KMS-11 (cell line): ENCODE results near the gene VPS52.

Experiments
- H2AFZ ChIP-seq: fragments of 200-600 bp; sonication (generic); 2 replicates; pipeline ENCODE4 v1.6.1; 2016; ENCODE audit warnings: antibody characterized with exemption, mixed run types, low read depth
- H3K27ac ChIP-seq: fragments of 200-600 bp; sonication (generic); 2 replicates; pipeline ENCODE4 v1.6.1; 2016; ENCODE audit warnings: mild to moderate bottlenecking, mixed run types
- H3K27me3 ChIP-seq: fragments of 200-600 bp; sonication (generic); 2 replicates; pipeline ENCODE4 v1.6.1; 2017; ENCODE audit warnings: mild to moderate bottlenecking, low read depth, mixed run types, moderate library complexity; ENCODE audit not compliant: insufficient read depth
- H3K36me3 ChIP-seq: fragments of 200-600 bp; sonication (generic); 2 replicates; pipeline ENCODE4 v1.6.1; 2017; ENCODE audit warnings: mild to moderate bottlenecking, mixed run types; ENCODE audit not compliant: insufficient read depth
- H3K4me1 ChIP-seq: fragments of 200-600 bp; sonication (generic); 2 replicates; pipeline ENCODE4 v1.6.1; 2016; ENCODE audit warnings: mild to moderate bottlenecking, low read depth, mixed run types; ENCODE audit not compliant: poor library complexity, severe bottlenecking
- H3K4me2 ChIP-seq: fragments of 200-600 bp; sonication (generic); 2 replicates; pipeline ENCODE4 v1.7.0; 2016; ENCODE audit warnings: mild to moderate bottlenecking, mixed run types
- H3K4me3 ChIP-seq: fragments of 200-600 bp; sonication (generic); IDR thresholded peaks from 2 replicates; pipeline ENCODE4 v1.6.1; 2017; ENCODE audit warnings: low read depth, low read length, mixed read lengths; ENCODE audit not compliant: insufficient read depth
- H3K79me2 ChIP-seq: fragments of 200-600 bp; sonication (generic); 2 replicates; pipeline ENCODE4 v1.6.1; 2016; ENCODE audit warnings: low read depth, mixed run types; ENCODE audit not compliant: insufficient read depth
- H3K9ac ChIP-seq: fragments of 200-600 bp; sonication (generic); 2 replicates; pipeline ENCODE4 v1.6.1; 2016; ENCODE audit warnings: mild to moderate bottlenecking, mixed run types
- H4K20me1 ChIP-seq: fragments of 200-600 bp; sonication (generic); 2 replicates; pipeline ENCODE4 v1.6.1; 2016; ENCODE audit warnings: mild to moderate bottlenecking, mixed run types; ENCODE audit not compliant: insufficient read depth
- CTCF ChIP-seq: fragments of 200-600 bp; sonication (generic); conservative IDR thresholded peaks from 2 replicates; pipeline ENCODE4 v1.6.1; 2017; ENCODE audit warnings: low read depth, mild to moderate bottlenecking, antibody characterized with exemption, low read length, moderate library complexity, mixed read lengths

Gene VPS52

GRCh38 chr6:33206027-33206863 lies 65.4 kb downstream of the VPS52 start:
- H3K4me3 ChIP-seq = no peak overlapping the region
- H3K79me2 ChIP-seq = peaks cover 12% of the 10 kb centered on the region
- peaks cover 35% of the 10 kb centered on the region for H3K4me1 ChIP-seq
- no peak overlapping the region; the same call in 1 of the 2 replicates for H3K4me2 ChIP-seq
- TF ChIP-seq CTCF = no peak
- no peak overlapping the region for H2AFZ ChIP-seq
- no peak overlapping the region for H3K27ac ChIP-seq
- no peaks in the 10 kb centered on the region for H3K36me3 ChIP-seq
- H3K27me3 ChIP-seq = no peaks in the 10 kb centered on the region
- H4K20me1 ChIP-seq = no peaks in the 10 kb centered on the region
- no peak overlapping the region for H3K9ac ChIP-seq

GRCh38 chr6:33205191-33206026 lies 66.3 kb downstream of the VPS52 start:
- Histone ChIP-seq H2AFZ (peak overlapping the region; percentile 69; the same call in 1 of the 2 replicates), H3K4me3 (no peak overlapping the region), H3K36me3 (no peaks in the 10 kb centered on the region), H3K27me3 (no peaks in the 10 kb centered on the region), H3K79me2 (peaks cover 18% of the 10 kb centered on the region), H3K27ac (peak overlapping the region; percentile 68), H3K9ac (peak overlapping the region; percentile 87), H4K20me1 (no peaks in the 10 kb centered on the region), H3K4me2 (peak overlapping the region; percentile 94), H3K4me1 (peaks cover 35% of the 10 kb centered on the region)
- no peak for TF ChIP-seq CTCF

- H3K27me3 ChIP-seq = no peaks in the 10 kb centered on the region
- H4K20me1 ChIP-seq = no peaks in the 10 kb centered on the region
- no peaks in the 10 kb centered on the region for H3K36me3 ChIP-seq
- H3K4me1 ChIP-seq = peaks cover 35% of the 10 kb centered on the region
- H3K27ac ChIP-seq = peak within 1 kb of the TSS; percentile 68
- H3K79me2 ChIP-seq = peaks cover 20% of the 10 kb centered on the region
- H3K4me2 ChIP-seq = peak within 1 kb of the TSS; percentile 94
- peak within 1 kb of the TSS; percentile 69; the same call in 1 of the 2 replicates for H2AFZ ChIP-seq
- no peak within 1 kb of the TSS for H3K4me3 ChIP-seq
- no peak for TF ChIP-seq CTCF
- peak within 1 kb of the TSS; percentile 87 for H3K9ac ChIP-seq
Observed at GRCh38 chr6:33204415-33205190, 67.1 kb downstream of the VPS52 start, which contains the start of gene HSD17B8. TSS of gene HSD17B8 (plus strand) at chr6:33204655. CDS start at chr6:33204669, 14 bp downstream.

- Histone ChIP-seq H4K20me1 (no peaks in the 10 kb centered on the region), H3K36me3 (no peaks in the 10 kb centered on the region), H3K4me1 (peaks cover 35% of the 10 kb centered on the region), H3K9ac (no peak overlapping the region), H3K4me2 (peak overlapping the region; percentile 94; the same call in 1 of the 2 replicates), H2AFZ (no peak overlapping the region), H3K27me3 (no peaks in the 10 kb centered on the region), H3K27ac (no peak overlapping the region), H3K4me3 (no peak overlapping the region), H3K79me2 (peaks cover 24% of the 10 kb centered on the region)
- TF ChIP-seq CTCF = no peak
Observed at GRCh38 chr6:33204165-33204414, 67.6 kb downstream of the VPS52 start.
